Hepatocyte (in vitro differentiated cells): ENCODE results near the gene STIP1. TPM values are rescaled to one million over a fixed set of nuclear protein-coding genes. Genes with fewer than 3 reads are reported as not detected.

Experiments
- DNase-seq: peaks from one replicate; pipeline ENCODE4 v3.0.0-alpha.2; 2016; ENCODE audit warnings: low spot score
- H2AFZ ChIP-seq: fragments of 200-600 bp; sonication (generic); 2 replicates; pipeline ENCODE4 v1.6.0; 2016; ENCODE audit warnings: antibody characterized with exemption, mild to moderate bottlenecking
- H3K27ac ChIP-seq: fragments of 200-600 bp; sonication (generic); 2 replicates; pipeline ENCODE4 v1.5.1; 2016; ENCODE audit warnings: mild to moderate bottlenecking
- H3K27me3 ChIP-seq: fragments of 200-600 bp; sonication (generic); 2 replicates; pipeline ENCODE4 v1.6.1; 2016
- H3K36me3 ChIP-seq: fragments of 200-600 bp; sonication (generic); replicated peaks from 2 replicates; pipeline ENCODE4 v1.5.1; 2016; ENCODE audit warnings: low read depth; ENCODE audit not compliant: insufficient read depth
- H3K4me1 ChIP-seq: fragments of 200-600 bp; sonication (generic); 2 replicates; pipeline ENCODE4 v1.5.1; 2016; ENCODE audit warnings: mild to moderate bottlenecking, moderate library complexity; ENCODE audit not compliant: insufficient read depth
- H3K4me2 ChIP-seq: fragments of 200-600 bp; sonication (generic); 2 replicates; pipeline ENCODE4 v1.6.0; 2016
- H3K4me3 ChIP-seq: fragments of 200-600 bp; sonication (generic); 2 replicates; pipeline ENCODE4 v1.5.1; 2016; ENCODE audit warnings: mild to moderate bottlenecking
- H3K79me2 ChIP-seq: fragments of 200-600 bp; sonication (generic); 2 replicates; pipeline ENCODE4 v1.6.0; 2017; ENCODE audit warnings: mild to moderate bottlenecking
- H3K9me2 ChIP-seq: fragments of 200-600 bp; sonication (generic); replicated peaks from 2 replicates; pipeline ENCODE4 v1.6.0; 2017; ENCODE audit warnings: mild to moderate bottlenecking; ENCODE audit not compliant: insufficient read depth
- H3K9me3 ChIP-seq: fragments of 200-600 bp; sonication (generic); 2 replicates; pipeline ENCODE4 v1.5.1; 2016; ENCODE audit warnings: low read depth, mild to moderate bottlenecking
- H4K20me1 ChIP-seq: fragments of 200-600 bp; sonication (generic); 2 replicates; pipeline ENCODE4 v1.6.0; 2016; ENCODE audit warnings: mild to moderate bottlenecking; ENCODE audit not compliant: insufficient read depth, poor library complexity, severe bottlenecking
- CTCF ChIP-seq: fragments of 200-600 bp; sonication (generic); IDR thresholded peaks from 2 replicates; pipeline ENCODE4 v1.5.1; 2016; ENCODE audit warnings: antibody characterized with exemption, mild to moderate bottlenecking; ENCODE audit not compliant: poor library complexity
- EZH2 ChIP-seq: fragments of 200-600 bp; sonication (generic); IDR thresholded peaks from 2 replicates; pipeline ENCODE4 v1.6.1; 2016; ENCODE audit warnings: antibody characterized with exemption, mild to moderate bottlenecking, borderline replicate concordance
- EZH2phosphoT487 ChIP-seq: fragments of 200-600 bp; sonication (generic); IDR thresholded peaks from one replicate; pipeline ENCODE4 v1.6.1; 2018; ENCODE audit warnings: antibody characterized with exemption, mild to moderate bottlenecking, low read depth, moderate library complexity; ENCODE audit not compliant: unreplicated experiment, severe bottlenecking
- WGBS: methylation state at CpG from one replicate; pipeline ENCODE4 v1.1.6; 2016; ENCODE audit warnings: low lambda C conversion rate; ENCODE audit errors: missing lambda C conversion rate; 5-methylcytosine and 5-hydroxymethylcytosine counted together
- polyA plus RNA-seq: library from polyadenylated mRNA; unstranded; fragments of >200 nt; fragmentation: Nextera tagmentation; extraction: Ambion mirVana; gene quantifications from 2 replicates; pipeline ENCODE4 v1.2.1, GENCODE V29; 2016
- total RNA-seq: library from RNA; depleted of rRNA; stranded (reverse); fragments of >200 nt; gene quantifications from 2 replicates; pipeline ENCODE4 v1.2.3, GENCODE V29; 2014

The STIP1 gene
- total and polyA plus RNA-seq, 2 experiments from 2014 or later: 113 to 131 TPM

DNA sequence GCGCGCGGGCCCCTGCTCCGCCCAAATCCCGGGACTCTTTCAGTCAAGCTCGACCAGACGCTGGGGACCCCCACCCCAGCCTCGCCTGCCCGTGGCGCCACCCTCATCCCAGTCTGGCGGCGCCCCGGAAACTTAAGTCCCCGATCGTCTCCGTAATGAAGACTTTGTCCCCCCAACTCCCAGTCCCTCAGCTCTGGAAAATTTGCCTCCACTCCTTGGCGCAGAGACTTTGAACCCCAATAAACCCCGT lies 65.7 kb downstream of the STIP1 start:
- no peaks in the 10 kb centered on the region for H3K36me3 ChIP-seq
- peaks cover 21% of the 10 kb centered on the region for H3K4me1 ChIP-seq
- TF ChIP-seq EZH2phosphoT487: no peak
- TF ChIP-seq CTCF: no peak
- no peak for TF ChIP-seq EZH2
- no peaks in the 10 kb centered on the region for H3K9me2 ChIP-seq
- H3K79me2 ChIP-seq: peaks cover 16% of the 10 kb centered on the region
- H3K9me3 ChIP-seq: no peaks in the 10 kb centered on the region
- no peak for DNase-seq
- H2AFZ ChIP-seq: peak overlapping the region; percentile 74
- peaks cover 5% of the 10 kb centered on the region for H4K20me1 ChIP-seq
- H3K4me3 ChIP-seq: peak overlapping the region; percentile 82
- H3K4me2 ChIP-seq: peak overlapping the region; percentile 99
- H3K27me3 ChIP-seq: no peaks in the 10 kb centered on the region
- H3K27ac ChIP-seq: peak overlapping the region; percentile 69
- WGBS: 1% methylated on average over 17 of the region's 18 CpGs

DNA sequence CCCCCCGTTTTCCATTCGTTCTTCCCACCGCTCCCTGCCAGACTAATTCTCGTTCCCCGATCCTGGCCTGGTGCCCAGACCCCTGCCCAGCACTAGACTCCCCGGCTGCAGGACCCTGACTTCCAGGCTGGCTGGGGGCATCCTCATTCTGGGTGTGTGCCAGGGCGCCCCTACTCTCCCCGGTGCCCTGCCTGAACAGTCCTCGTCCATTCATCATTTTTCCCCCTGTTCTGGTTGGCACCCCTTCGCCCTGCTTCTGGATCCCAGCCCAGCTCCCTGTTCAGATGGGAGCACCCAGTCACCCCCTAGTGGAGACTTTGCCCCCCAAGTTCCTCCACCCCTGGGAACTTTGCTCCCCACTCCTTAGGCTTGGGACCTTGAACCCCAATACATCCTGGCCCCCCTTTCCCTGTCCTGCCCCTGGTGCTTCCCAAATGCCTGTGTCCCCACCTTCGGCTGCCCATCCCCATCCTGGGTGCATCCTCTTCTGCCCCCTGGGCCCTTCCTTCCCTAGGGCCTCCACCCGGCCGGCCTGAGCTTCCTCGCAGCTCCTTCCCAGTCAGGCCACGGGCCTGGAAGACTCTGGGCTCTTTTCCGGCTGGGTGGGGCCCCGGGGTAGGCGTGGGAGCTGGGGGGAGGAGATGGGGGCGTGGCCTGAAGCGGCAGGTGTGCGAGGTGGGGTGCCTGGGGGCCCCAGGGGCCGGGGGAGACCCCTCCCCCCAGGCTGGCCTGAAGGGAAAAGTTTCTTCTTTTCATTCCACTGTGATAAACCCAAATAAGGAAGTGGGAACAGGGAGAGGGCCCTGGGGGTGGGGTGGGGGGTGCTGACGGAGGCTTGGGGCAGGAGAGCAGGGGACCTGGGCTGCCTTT lies 66.3 kb downstream of the STIP1 start:
- Histone ChIP-seq H3K27ac (peak overlapping the region; percentile 69), H3K9me3 (no peaks in the 10 kb centered on the region), H3K4me2 (peak overlapping the region; percentile 99), H3K79me2 (peaks cover 16% of the 10 kb centered on the region), H3K4me1 (peaks cover 21% of the 10 kb centered on the region), H4K20me1 (peaks cover 5% of the 10 kb centered on the region), H3K4me3 (peak overlapping the region; percentile 82), H3K36me3 (no peaks in the 10 kb centered on the region), H3K27me3 (no peaks in the 10 kb centered on the region), H2AFZ (peak overlapping the region; percentile 74), H3K9me2 (no peaks in the 10 kb centered on the region)
- peak; percentile 75 for DNase-seq
- TF ChIP-seq EZH2 (no peak), CTCF (peak; percentile 34)
- 10% methylated on average over 17 of the region's 23 CpGs for WGBS

- no peak for DNase-seq
- 80% methylated on average over 8 of the region's 8 CpGs for WGBS
- no peak overlapping the region for H2AFZ ChIP-seq
- peak overlapping the region; percentile 99 for H3K4me2 ChIP-seq
- peaks cover 16% of the 10 kb centered on the region for H3K79me2 ChIP-seq
- no peaks in the 10 kb centered on the region for H3K27me3 ChIP-seq
- TF ChIP-seq CTCF (no peak), EZH2 (no peak), EZH2phosphoT487 (no peak)
- H3K36me3 ChIP-seq: no peaks in the 10 kb centered on the region
- peaks cover 5% of the 10 kb centered on the region for H4K20me1 ChIP-seq
- no peak overlapping the region for H3K27ac ChIP-seq
- no peak overlapping the region for H3K4me3 ChIP-seq
- peaks cover 16% of the 10 kb centered on the region for H3K4me1 ChIP-seq
- H3K9me2 ChIP-seq: no peaks in the 10 kb centered on the region
- no peaks in the 10 kb centered on the region for H3K9me3 ChIP-seq
Measured at GRCh38 chr11:64253043-64253442, 67.1 kb downstream of the STIP1 start.
